GM21367 (cell line): ENCODE results near the gene LAMB4.

Experiments
- ATAC-seq: cut with Tn5 transposase; IDR thresholded peaks from one replicate; pipeline ENCODE4 v1.9.1; 2021; ENCODE audit not compliant: unreplicated experiment

The LAMB4 gene

DNA sequence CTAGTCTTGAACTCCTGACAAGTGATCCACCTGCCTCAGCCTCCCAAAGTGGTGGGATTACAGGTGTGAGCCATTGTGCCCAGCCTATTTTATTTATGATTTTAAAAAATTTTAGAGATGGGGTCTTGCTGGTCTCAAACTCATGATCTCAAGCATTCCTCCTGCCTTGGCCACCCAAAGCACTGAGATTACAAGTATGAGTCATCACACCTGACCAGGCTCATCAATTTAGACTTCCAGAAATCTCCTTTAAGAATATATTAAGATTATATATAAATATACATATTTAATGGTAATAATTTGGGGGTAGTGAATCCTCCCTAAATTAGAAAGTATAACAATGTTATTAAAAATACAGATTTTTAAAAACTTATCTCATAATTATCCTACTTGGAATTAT lies 156.3 kb downstream of the LAMB4 start:
- ATAC-seq, result no peak
